Heart left ventricle (tissue), 16 donors: ENCODE results near the gene MORC2. TPM values are rescaled to one million over a fixed set of nuclear protein-coding genes. Genes with fewer than 3 reads are reported as not detected.

Source experiments
- ATAC-seq, 4 donors: fragments of 200-7000 bp; cut with Tn5 transposase; one replicate each; pipeline ENCODE4 v1.9.1; 2020 to 2022; ENCODE audit warnings: moderate library complexity in 4 of 4, mild to moderate bottlenecking in 3 of 4, moderate number of reproducible peaks in 1 of 4
- DNase-seq, 5 donors: peaks; one replicate each; pipeline ENCODE4 v3.0.0-alpha.2; 2020
- H3K27ac ChIP-seq, 12 donors: fragments of 200-600 bp; sonication (generic) in 4 of 12; one replicate each; pipeline versions ENCODE4 v1.5.0 to v1.8.0; 2016 to 2022; ENCODE audit warnings: mild to moderate bottlenecking in 2 of 12
- H3K27me3 ChIP-seq, 9 donors: fragments of 200-600 bp; sonication (generic) in 2 of 9; one replicate each; pipeline versions ENCODE4 v1.5.1 to v1.8.0; 2016 to 2022; ENCODE audit warnings: mild to moderate bottlenecking in 3 of 9
- H3K36me3 ChIP-seq, 9 donors: fragments of 200-600 bp; sonication (generic) in 2 of 9; one replicate each; pipeline versions ENCODE4 v1.5.0 to v1.8.0; 2018 to 2022; ENCODE audit warnings: mild to moderate bottlenecking in 2 of 9
- H3K4me1 ChIP-seq, 12 donors: fragments of 200-600 bp; sonication (generic) in 4 of 12; one replicate each; pipeline versions ENCODE4 v1.5.0 to v1.8.0; 2016 to 2022; ENCODE audit warnings: mild to moderate bottlenecking in 3 of 12
- H3K4me3 ChIP-seq, 12 donors: fragments of 200-600 bp; sonication (generic) in 4 of 12; one replicate each; pipeline versions ENCODE4 v1.5.0 to v1.8.0; 2017 to 2022; ENCODE audit warnings: mild to moderate bottlenecking in 9 of 12, moderate library complexity in 4 of 12
- H3K9me3 ChIP-seq, 12 donors: fragments of 200-600 bp; sonication (generic) in 4 of 12; one replicate each; pipeline versions ENCODE4 v1.5.0 to v1.8.0; 2016 to 2022; ENCODE audit warnings: mild to moderate bottlenecking in 1 of 12
- POLR2A ChIP-seq, 2 donors: fragments of 450-650 bp; IDR thresholded peaks; one replicate each; pipeline ENCODE4 v1.6.1; 2017; ENCODE audit warnings: antibody characterized with exemption in 2 of 2, mild to moderate bottlenecking in 2 of 2, moderate library complexity in 2 of 2
- WGBS, 4 donors: extraction: QIAGEN DNeasy Blood & Tissue Kit in 2 of 4; methylation state at CpG; one replicate each; pipeline versions ENCODE4 v1.1.5 to v1.1.7; 2013 to 2018; 5-methylcytosine and 5-hydroxymethylcytosine counted together
- intact Hi-C, 10 donors: fragments of 100-400 bp; cut with DNase I; formaldehyde crosslinking; loops; one replicate each; pipeline versions ENCODE4 v1.11.1 to v1.14.2; 2022
- polyA plus RNA-seq, 2 donors: library from polyadenylated mRNA; stranded (reverse); fragments of 200-250 nt; gene quantifications; one replicate each; pipeline ENCODE4 v1.2.3, GENCODE V29; 2013
- total RNA-seq, 9 donors: library from RNA; depleted of rRNA in 2 of 9; stranded (reverse); fragments of >200 nt in 2 of 9; fragmentation: NEBNext Ultra II Directional in 3 of 9; extraction: Animal tissue kit (Norgen Biotek cat#: 25700) in 3 of 9; gene quantifications; one replicate each; pipeline versions ENCODE4 v1.1.0 to v1.2.4, GENCODE V29; 2016 to 2023
- TF ChIP-seq, protein P1 (sequence below), 12 donors: fragments of 200-600 bp; sonication (generic) in 4 of 12; IDR thresholded peaks; one replicate each; pipeline versions ENCODE4 v1.5.0 to v1.8.0; 2018 to 2022; ENCODE audit warnings: antibody characterized with exemption in 12 of 12, mild to moderate bottlenecking in 5 of 12
- donor health status: ischemic (EF 13 %, LVEDD 7.1; RV severe dilation, severe dysfunction).
- donor health status: healthy with polysubstance abuse.
- donor health status: DM: no; HTN: yes; CAD: no.
- donor health status: DM: no; HTN: no; CAD: no.
- donor health status: ischemic (EF 25% LVEDD 6.9; RV normal size, moderate dysfunction).
- donor health status: ischemic (EF 25% LVEDD 5.7; RV mildly dilated, moderate dysfunction).
- donor health status: healthy.
- donor health status: DM: yes; HTN: yes; CAD: no.
- donor health status: ischemic (EF 35%, LVEDD 5.7; RV mildly dilated, moderate dysfunction).
- donor health status: nonischemic (EF 11% LVEDD 7.7; RV severe dilation, severe dysfunction).
- donor health status: DM: yes; HTN: yes; CAD: no.
- donor health status: PGD.
- donor health status: ischemic (EF 29% LVEDD 5.4; RV normal size, mild dysfunction).
- donor health status: nonischemic (EF 23%, LVEDD 6.1; RV moderate dilation, normal function).

MORC2 gene
- total and polyA plus RNA-seq, 11 donors, result 12.0 to 24.4 (median 17.8) TPM

DNA sequence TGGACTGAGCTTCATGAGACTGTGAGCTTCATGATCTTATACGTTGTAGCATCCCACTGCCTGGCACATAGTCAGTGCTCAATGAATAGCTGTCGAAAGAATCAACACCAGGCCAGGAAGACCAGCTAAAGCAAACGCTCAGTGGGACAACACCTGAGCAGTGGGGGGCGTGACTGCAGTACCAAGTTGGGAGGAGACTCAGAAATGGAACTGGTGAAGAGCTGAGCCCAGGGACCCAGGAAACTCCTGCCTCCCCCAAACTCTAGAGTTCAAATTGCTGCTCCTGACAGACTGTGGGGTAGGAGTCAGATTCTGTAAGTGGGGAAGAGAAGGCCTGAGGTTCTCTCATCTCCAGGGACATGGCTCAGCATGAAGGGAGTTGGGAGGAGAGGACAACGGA lies 59.3 kb downstream of the MORC2 start:
- no peaks in the 10 kb centered on the region for H3K27me3 ChIP-seq
- H3K27ac ChIP-seq, result no peak overlapping the region
- ATAC-seq, result no peak
- H3K9me3 ChIP-seq, result peaks cover 0 to 4% (median 0%) of the 10 kb centered on the region in 12 donors
- no peak overlapping the region for H3K4me3 ChIP-seq
- TF ChIP-seq POLR2A (IDR thresholded peaks at IDR 0.05), result no peak
- TF ChIP-seq, protein P1, sequence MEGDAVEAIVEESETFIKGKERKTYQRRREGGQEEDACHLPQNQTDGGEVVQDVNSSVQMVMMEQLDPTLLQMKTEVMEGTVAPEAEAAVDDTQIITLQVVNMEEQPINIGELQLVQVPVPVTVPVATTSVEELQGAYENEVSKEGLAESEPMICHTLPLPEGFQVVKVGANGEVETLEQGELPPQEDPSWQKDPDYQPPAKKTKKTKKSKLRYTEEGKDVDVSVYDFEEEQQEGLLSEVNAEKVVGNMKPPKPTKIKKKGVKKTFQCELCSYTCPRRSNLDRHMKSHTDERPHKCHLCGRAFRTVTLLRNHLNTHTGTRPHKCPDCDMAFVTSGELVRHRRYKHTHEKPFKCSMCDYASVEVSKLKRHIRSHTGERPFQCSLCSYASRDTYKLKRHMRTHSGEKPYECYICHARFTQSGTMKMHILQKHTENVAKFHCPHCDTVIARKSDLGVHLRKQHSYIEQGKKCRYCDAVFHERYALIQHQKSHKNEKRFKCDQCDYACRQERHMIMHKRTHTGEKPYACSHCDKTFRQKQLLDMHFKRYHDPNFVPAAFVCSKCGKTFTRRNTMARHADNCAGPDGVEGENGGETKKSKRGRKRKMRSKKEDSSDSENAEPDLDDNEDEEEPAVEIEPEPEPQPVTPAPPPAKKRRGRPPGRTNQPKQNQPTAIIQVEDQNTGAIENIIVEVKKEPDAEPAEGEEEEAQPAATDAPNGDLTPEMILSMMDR (IDR thresholded peaks at IDR 0.05), result no peak
- DNase-seq, result no peak
- no peaks in the 10 kb centered on the region for H3K4me1 ChIP-seq
- 74 to 89% (median 87%) methylated on average over 5 of the region's 5 CpGs for WGBS, 4 donors
- H3K36me3 ChIP-seq, result peaks cover 0 to 6% (median 0%) of the 10 kb centered on the region in 9 donors
- intact Hi-C loops, result no loop called here

DNA sequence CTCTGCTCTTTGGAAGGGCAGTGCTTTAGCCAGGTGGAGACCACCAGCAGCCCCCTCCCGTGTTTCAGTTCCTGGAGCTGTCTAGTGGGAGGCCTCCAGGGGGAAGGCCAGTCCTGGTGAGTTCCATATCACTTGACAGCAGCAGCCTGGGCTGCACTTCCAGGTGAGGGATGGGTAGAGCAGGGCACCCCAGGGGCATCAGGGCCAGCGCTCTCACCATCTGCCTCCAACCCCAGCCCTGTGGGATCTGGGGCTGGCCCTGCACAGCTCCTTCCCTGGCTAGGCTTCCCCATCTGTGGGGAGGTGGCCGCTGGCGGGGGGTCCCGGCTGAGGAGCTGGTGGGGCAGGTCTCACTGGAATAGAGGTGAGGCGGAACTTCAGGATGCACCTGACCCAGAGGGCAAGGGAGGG lies 60.5 kb downstream of the MORC2 start:
- DNase-seq (no peak), ATAC-seq (no peak)
- peaks cover 0 to 4% (median 0%) of the 10 kb centered on the region in 12 donors for H3K9me3 ChIP-seq
- H3K27ac ChIP-seq, result no peak overlapping the region
- intact Hi-C loops, result no loop called here
- TF ChIP-seq, protein P1 (IDR thresholded peaks at IDR 0.05), result no peak
- no peak for TF ChIP-seq POLR2A (IDR thresholded peaks at IDR 0.05)
- H3K4me3 ChIP-seq, result no peak overlapping the region
- no peaks in the 10 kb centered on the region for H3K27me3 ChIP-seq
- 90 to 97% (median 92%) methylated on average over 4 to 6 of the region's 6 CpGs for WGBS, 4 donors
- H3K36me3 ChIP-seq, result peaks cover 0 to 9% (median 0%) of the 10 kb centered on the region in 9 donors
- no peaks in the 10 kb centered on the region for H3K4me1 ChIP-seq

DNA sequence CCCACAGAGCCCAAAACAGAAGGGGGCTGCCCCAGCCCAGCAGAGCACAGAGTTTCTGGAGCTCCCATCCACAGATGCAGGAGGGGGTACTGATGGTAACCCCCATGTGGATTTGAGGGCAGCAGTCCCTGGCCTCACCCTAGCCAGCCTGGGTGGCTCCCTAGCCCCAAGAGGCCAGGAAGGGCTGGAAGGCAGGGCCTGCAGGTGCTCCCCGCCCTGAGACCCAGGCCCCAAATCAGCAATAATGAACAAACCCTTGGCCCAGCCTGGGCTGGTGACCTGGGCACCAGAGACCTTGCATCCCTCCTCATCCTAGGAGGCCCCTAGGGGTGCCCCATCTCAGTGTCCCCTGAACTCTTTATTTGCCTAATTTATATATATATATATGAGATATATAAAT lies 61.6 kb downstream of the MORC2 start:
- ATAC-seq (no peak), DNase-seq (no peak)
- H3K4me1 ChIP-seq, result no peaks in the 10 kb centered on the region
- WGBS, 4 donors, result 92 to 100% (median 100%) methylated on average over 1 of the region's 1 CpG
- H3K9me3 ChIP-seq, result no peaks in the 10 kb centered on the region
- H3K36me3 ChIP-seq, result peaks cover 0 to 9% (median 0%) of the 10 kb centered on the region in 9 donors
- no peak overlapping the region for H3K27ac ChIP-seq
- H3K27me3 ChIP-seq, result no peaks in the 10 kb centered on the region
- intact Hi-C loops, result no loop called here
- H3K4me3 ChIP-seq, result no peak overlapping the region
- no peak for TF ChIP-seq POLR2A (IDR thresholded peaks at IDR 0.05)
- TF ChIP-seq, protein P1 (IDR thresholded peaks at IDR 0.05), result no peak

DNA sequence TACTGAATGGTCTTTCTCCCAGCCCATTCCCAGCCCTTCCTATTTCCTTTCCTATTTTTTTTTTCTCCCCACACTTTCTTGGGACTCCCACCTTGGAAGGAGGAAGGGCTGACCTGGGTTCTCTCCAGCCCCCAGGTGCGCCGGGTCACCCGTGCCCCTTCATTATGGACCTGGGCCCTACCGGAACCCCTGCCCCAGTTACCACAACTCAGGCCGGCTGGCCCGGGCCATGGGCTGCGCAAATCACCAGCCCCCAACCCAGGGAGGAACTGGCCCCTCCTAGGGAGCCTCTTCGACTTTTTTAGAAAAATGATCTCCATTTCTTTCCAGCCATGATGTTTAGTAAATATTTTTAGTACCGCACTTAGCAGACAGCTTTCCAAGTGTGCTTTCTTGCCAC lies 62.2 kb downstream of the MORC2 start:
- intact Hi-C loops, result no loop called here
- ATAC-seq (no peak), DNase-seq (no peak)
- 96 to 97% (median 97%) methylated on average over 9 of the region's 9 CpGs for WGBS, 4 donors
- no peak for TF ChIP-seq POLR2A (IDR thresholded peaks at IDR 0.05)
- TF ChIP-seq, protein P1 (IDR thresholded peaks at IDR 0.05), result no peak
- Histone ChIP-seq H3K4me3 (no peak overlapping the region), H3K27me3 (no peaks in the 10 kb centered on the region), H3K27ac (no peak overlapping the region), H3K36me3 (peaks cover 0 to 10% (median 0%) of the 10 kb centered on the region in 9 donors), H3K4me1 (no peaks in the 10 kb centered on the region), H3K9me3 (no peaks in the 10 kb centered on the region)
